Smooth muscle cell (in vitro differentiated cells): ENCODE measurements around the gene FANCE. TPM values are rescaled to one million over a fixed set of nuclear protein-coding genes. Genes with fewer than 3 reads are reported as not detected.

ENCODE experiments used
- DNase-seq: peaks from one replicate; lab custom pipeline; 2025; ENCODE audit not compliant: unreplicated experiment; lab: John Stamatoyannopoulos, UW
- H2AFZ ChIP-seq: fragments of 200-600 bp; sonication (generic); 2 replicates; pipeline ENCODE4 v1.6.0; 2016; ENCODE audit warnings: antibody characterized with exemption, low read depth, mild to moderate bottlenecking
- H3F3A ChIP-seq: fragments of 200-600 bp; sonication (generic); 2 replicates; pipeline ENCODE4 v1.6.0; 2017; ENCODE audit warnings: antibody characterized with exemption, low read depth
- H3K27ac ChIP-seq: fragments of 200-600 bp; sonication (generic); 2 replicates; pipeline ENCODE4 v1.5.1; 2016; ENCODE audit warnings: low read depth, mild to moderate bottlenecking
- H3K27me3 ChIP-seq: fragments of 200-600 bp; sonication (generic); 2 replicates; pipeline ENCODE4 v1.6.1; 2016; ENCODE audit warnings: low read depth, mild to moderate bottlenecking
- H3K36me3 ChIP-seq: fragments of 200-600 bp; sonication (generic); 2 replicates; pipeline ENCODE4 v1.5.1; 2016; ENCODE audit warnings: low read depth
- H3K4me1 ChIP-seq: fragments of 200-600 bp; sonication (generic); 2 replicates; pipeline ENCODE4 v1.5.1; 2016; ENCODE audit warnings: low read depth
- H3K4me2 ChIP-seq: fragments of 200-600 bp; sonication (generic); 2 replicates; pipeline ENCODE4 v1.6.0; 2016; ENCODE audit warnings: mild to moderate bottlenecking
- H3K4me3 ChIP-seq: fragments of 200-600 bp; sonication (generic); 2 replicates; pipeline ENCODE4 v1.5.1; 2016; ENCODE audit warnings: mild to moderate bottlenecking
- H3K79me2 ChIP-seq: fragments of 200-600 bp; sonication (generic); 2 replicates; pipeline ENCODE4 v1.6.0; 2016; ENCODE audit warnings: low read depth, mild to moderate bottlenecking
- H3K9ac ChIP-seq: fragments of 200-600 bp; sonication (generic); 2 replicates; pipeline ENCODE4 v1.6.0; 2016; ENCODE audit warnings: low read depth
- H3K9me3 ChIP-seq: fragments of 200-600 bp; sonication (generic); replicated peaks from 2 replicates; pipeline ENCODE4 v1.5.1; 2016; ENCODE audit warnings: low read depth
- H4K20me1 ChIP-seq: fragments of 200-600 bp; sonication (generic); 2 replicates; pipeline ENCODE4 v1.6.0; 2016; ENCODE audit warnings: low read depth
- CTCF ChIP-seq: fragments of 200-600 bp; sonication (generic); IDR thresholded peaks from 2 replicates; pipeline ENCODE4 v1.5.1; 2017; ENCODE audit warnings: borderline replicate concordance, mild to moderate bottlenecking, antibody characterized with exemption; ENCODE audit not compliant: insufficient read depth, poor library complexity, severe bottlenecking
- WGBS: methylation state at CpG from one replicate; pipeline ENCODE4 v1.1.7; 2016; ENCODE audit warnings: low lambda C conversion rate; 5-methylcytosine and 5-hydroxymethylcytosine counted together
- polyA plus RNA-seq: library from polyadenylated mRNA; unstranded; fragments of >200 nt; fragmentation: Nextera tagmentation; extraction: Ambion mirVana; gene quantifications from 2 replicates; pipeline ENCODE4 v1.2.1, GENCODE V29; 2016
- total RNA-seq: library from RNA; depleted of rRNA; stranded (reverse); fragments of >200 nt; gene quantifications from 2 replicates; pipeline ENCODE4 v1.2.3, GENCODE V29; 2014

Gene FANCE
- total RNA-seq (2.3 and 3.6 TPM in 2 replicates), polyA plus RNA-seq (5.6 and 7.3 TPM in 2 replicates)

DNA sequence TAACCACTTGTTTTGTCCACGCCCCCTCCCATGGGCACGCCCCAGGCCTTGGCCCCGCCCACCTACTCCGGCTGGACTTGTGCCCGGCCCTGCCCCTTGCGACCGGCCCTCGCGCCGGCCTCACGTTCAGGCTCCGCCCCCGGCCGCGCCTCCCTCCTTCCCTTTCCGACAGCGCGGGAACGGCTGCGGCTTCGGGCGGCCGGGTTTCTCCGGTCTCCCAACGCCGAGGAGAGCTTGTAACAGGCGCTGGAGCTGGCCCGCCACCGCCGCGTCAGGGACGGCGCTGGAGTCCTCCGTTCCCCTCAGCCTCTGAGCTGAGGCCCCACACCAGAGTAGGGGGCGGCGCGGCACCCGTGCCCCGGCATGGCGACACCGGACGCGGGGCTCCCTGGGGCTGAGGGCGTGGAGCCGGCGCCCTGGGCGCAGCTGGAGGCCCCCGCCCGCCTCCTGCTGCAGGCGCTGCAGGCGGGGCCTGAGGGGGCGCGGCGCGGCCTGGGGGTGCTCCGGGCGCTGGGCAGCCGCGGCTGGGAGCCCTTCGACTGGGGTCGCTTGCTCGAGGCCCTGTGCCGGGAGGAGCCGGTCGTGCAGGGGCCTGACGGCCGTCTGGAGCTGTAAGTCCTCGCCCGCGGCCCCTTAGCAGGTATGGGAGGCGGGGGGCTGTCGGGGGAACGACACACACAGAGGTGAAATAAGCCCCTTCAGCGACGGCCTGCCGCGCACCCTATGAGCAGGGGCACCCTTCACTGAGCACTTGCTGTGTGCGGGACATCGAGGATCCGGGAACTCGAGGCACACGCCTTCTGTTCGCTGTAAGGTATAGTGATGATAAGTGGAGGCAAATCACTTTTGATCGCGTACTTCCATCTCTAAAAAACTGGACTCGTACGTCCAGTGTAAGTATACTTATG, at the start of gene FANCE:
TSS of gene FANCE (plus strand) at position 156 of the 908 bp plus-strand sequence. CDS start at position 364, 208 bp downstream.
- Histone ChIP-seq H3K4me1 (peaks cover 27% of the 10 kb centered on the region), H3K36me3 (no peaks in the 10 kb centered on the region), H3K4me2 (peak within 1 kb of the TSS; percentile 98), H3K9me3 (no peaks in the 10 kb centered on the region), H3K27me3 (no peaks in the 10 kb centered on the region), H3K4me3 (peak within 1 kb of the TSS; percentile 80), H2AFZ (peak within 1 kb of the TSS; percentile 91), H3F3A (no peaks in the 10 kb centered on the region), H3K9ac (peak within 1 kb of the TSS; percentile 54), H3K27ac (no peak within 1 kb of the TSS), H4K20me1 (no peaks in the 10 kb centered on the region), H3K79me2 (no peaks in the 10 kb centered on the region)
- no peak for TF ChIP-seq CTCF
- DNase-seq = peak; percentile 94
- 3% methylated on average over 57 of the region's 87 CpGs for WGBS

- Histone ChIP-seq H3K27ac (no peak overlapping the region), H2AFZ (no peak overlapping the region), H4K20me1 (peaks cover 71% of the 10 kb centered on the region), H3K4me1 (no peaks in the 10 kb centered on the region), H3F3A (no peaks in the 10 kb centered on the region), H3K36me3 (no peaks in the 10 kb centered on the region), H3K79me2 (peaks cover 6% of the 10 kb centered on the region), H3K27me3 (no peaks in the 10 kb centered on the region), H3K9me3 (no peaks in the 10 kb centered on the region), H3K4me3 (no peak overlapping the region), H3K9ac (no peak overlapping the region), H3K4me2 (no peak overlapping the region)
- DNase-seq = no peak
- WGBS = 95% methylated on average over 5 of the region's 5 CpGs
- no peak for TF ChIP-seq CTCF
Measured at GRCh38 chr6:35402856-35403191, 49.3 kb upstream of the FANCE start.

DNA sequence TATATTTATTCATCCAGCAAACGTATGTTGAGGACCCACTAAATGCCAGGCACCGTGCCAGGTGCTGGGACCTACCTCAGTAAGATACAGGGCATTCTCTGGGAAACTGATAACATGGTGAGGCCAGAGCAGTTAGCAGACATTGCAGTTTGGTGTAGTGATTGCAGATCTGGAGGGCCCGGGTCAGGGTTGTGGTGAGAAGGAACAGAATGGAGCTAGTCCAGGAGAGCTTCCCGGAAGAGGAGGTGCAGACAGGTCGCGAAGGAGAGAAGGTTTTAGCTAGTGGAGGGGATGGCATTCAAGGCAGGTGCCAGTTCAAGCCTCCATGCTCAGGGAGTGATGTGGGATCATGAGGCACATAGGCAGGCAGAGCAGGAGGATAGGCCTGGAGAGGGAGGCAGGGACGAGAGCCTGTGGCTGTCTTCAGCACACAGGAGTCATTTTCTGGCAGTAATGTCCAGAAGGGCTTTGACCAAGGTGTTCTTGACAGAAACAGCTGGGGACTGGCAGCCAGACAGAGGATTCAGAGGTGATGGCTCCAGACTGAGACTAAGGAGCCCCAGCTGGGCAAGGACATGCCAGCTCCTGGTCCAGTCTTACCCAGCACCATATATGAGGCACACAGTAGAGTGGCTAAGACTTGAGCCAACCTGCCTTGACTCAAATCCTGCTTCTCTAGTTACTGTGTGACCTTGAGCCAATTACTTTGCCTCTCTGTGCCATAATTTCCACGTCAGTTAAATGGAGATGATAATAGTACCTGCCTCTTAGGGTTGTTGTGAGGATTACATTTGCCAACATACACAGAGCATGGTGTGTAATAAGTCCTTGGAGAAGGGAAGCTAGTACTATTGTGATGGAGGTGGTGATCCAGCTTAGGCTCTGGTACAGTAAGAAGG, 48.3 kb upstream of the FANCE start:
- WGBS = 96% methylated on average over 8 of the region's 8 CpGs

More for the DNA sequence above, 48.3 kb upstream of the FANCE start:
- Histone ChIP-seq H3F3A (no peaks in the 10 kb centered on the region), H3K79me2 (peaks cover 6% of the 10 kb centered on the region), H2AFZ (no peak overlapping the region), H3K27ac (no peak overlapping the region), H3K36me3 (no peaks in the 10 kb centered on the region), H4K20me1 (peaks cover 80% of the 10 kb centered on the region), H3K4me3 (no peak overlapping the region), H3K4me2 (no peak overlapping the region), H3K27me3 (no peaks in the 10 kb centered on the region), H3K4me1 (no peaks in the 10 kb centered on the region), H3K9ac (no peak overlapping the region), H3K9me3 (no peaks in the 10 kb centered on the region)
- no peak for DNase-seq
- no peak for TF ChIP-seq CTCF
